ENCODE results near the gene UBAP2.

The UBAP2 gene

GRCh38 chr9:33880211-33881089 lies 168.2 kb downstream of the UBAP2 start:
- no peak for DNase-seq (ENCODE audit: low spot score)

GRCh38 chr9:33878691-33879366 lies 169.9 kb downstream of the UBAP2 start:
- no peak for DNase-seq (ENCODE audit: low spot score)

GRCh38 chr9:33877727-33878489 lies 170.8 kb downstream of the UBAP2 start:
- no peak for DNase-seq (ENCODE audit: low spot score)
